Gastroesophageal sphincter (tissue), 4 donors: Measurements from ENCODE around the gene ARMC3. TPM values are rescaled to one million over a fixed set of nuclear protein-coding genes. Genes with fewer than 3 reads are reported as not detected.

Experiments used
- ATAC-seq: fragments of 150-250 bp; one replicate; pipeline ENCODE4 v1.9.1; 2016; ENCODE audit warnings: mild to moderate bottlenecking, moderate library complexity
- H3K27ac ChIP-seq, 4 donors: fragments of 200-600 bp; sonication (generic) in 3 of 4; 1 replicate in 3 of 4; 2 replicates in 1 of 4; pipeline ENCODE4 v1.5.1; 2016 to 2019
- H3K27me3 ChIP-seq: fragments of 200-600 bp; sonication (generic); one replicate; pipeline ENCODE4 v1.5.1; 2019
- H3K36me3 ChIP-seq, 2 donors: fragments of 200-600 bp; sonication (generic); one replicate each; pipeline ENCODE4 v1.5.1; 2019; ENCODE audit warnings: control low read depth in 1 of 2
- H3K4me1 ChIP-seq, 3 donors: fragments of 200-600 bp; sonication (generic); 1 replicate in 2 of 3; 2 replicates in 1 of 3; pipeline ENCODE4 v1.5.1; 2016 to 2019; ENCODE audit warnings: control low read depth in 2 of 3
- H3K4me3 ChIP-seq, 2 donors: fragments of 200-600 bp; sonication (generic); one replicate each; pipeline ENCODE4 v1.5.1; 2019; ENCODE audit warnings: mild to moderate bottlenecking in 1 of 2, moderate library complexity in 1 of 2
- H3K9me3 ChIP-seq, 3 donors: fragments of 200-600 bp; sonication (generic); one replicate each; pipeline ENCODE4 v1.5.1; 2017 to 2019; ENCODE audit warnings: control low read depth in 2 of 3
- CTCF ChIP-seq, 4 experiments: fragments of 200-600 bp in 2 of 4; fragments of 450-650 bp in 2 of 4; sonication (generic) in 1 of 4; IDR thresholded peaks; one replicate each; pipeline ENCODE4 v1.5.1; 2017 to 2019; ENCODE audit warnings: antibody characterized with exemption in 4 of 4, mild to moderate bottlenecking in 2 of 4, moderate library complexity in 2 of 4
- EP300 ChIP-seq: sonication (generic); formaldehyde crosslinking; IDR thresholded peaks from one replicate; pipeline ENCODE4 v1.6.1; 2017; ENCODE audit warnings: antibody characterized with exemption, mild to moderate bottlenecking
- POLR2A ChIP-seq, 2 donors: fragments of 450-650 bp; IDR thresholded peaks; one replicate each; pipeline ENCODE4 v1.6.1; 2017; ENCODE audit warnings: antibody characterized with exemption in 2 of 2, mild to moderate bottlenecking in 2 of 2, moderate library complexity in 1 of 2
- POLR2AphosphoS5 ChIP-seq: sonication (generic); formaldehyde crosslinking; IDR thresholded peaks from one replicate; pipeline ENCODE4 v1.6.1; 2017; ENCODE audit warnings: antibody characterized with exemption
- WGBS, 2 donors: methylation state at CpG; one replicate each; pipeline ENCODE4 v1.1.5; 2018; ENCODE audit warnings: low coverage in 1 of 2; 5-methylcytosine and 5-hydroxymethylcytosine counted together
- total RNA-seq, 4 donors: library from RNA; depleted of rRNA; stranded (reverse); fragments of >200 nt; gene quantifications; one replicate each; pipeline ENCODE4 v1.1.0, GENCODE V29; 2016

ARMC3 gene
- total RNA-seq, 4 donors from 2014 or later: not detected

GRCh38 chr10:22934726-22935125 lies 6.9 kb downstream of the ARMC3 start:
- 90% methylated on average over 3 of the region's 3 CpGs; no CpG with 5 or more reads in 1 of the 2 donors for WGBS, 2 donors
- no peak for ATAC-seq
- no peak overlapping the region for H3K27ac ChIP-seq

GRCh38 chr10:22942437-22942836 lies 14.6 kb downstream of the ARMC3 start:
- TF ChIP-seq POLR2A (IDR thresholded peaks at IDR 0.05) (no peak), CTCF (IDR thresholded peaks at IDR 0.05) (no peak), POLR2AphosphoS5 (no peak), EP300 (no peak)
- 86 to 91% methylated on average over 1 of the region's 1 CpG for WGBS, 2 donors
- H3K27me3 ChIP-seq: no peaks in the 10 kb centered on the region
- no peaks in the 10 kb centered on the region for H3K36me3 ChIP-seq
- peaks cover 0 to 5% (median 0%) of the 10 kb centered on the region in 3 donors for H3K9me3 ChIP-seq
- no peak for ATAC-seq
- no peaks in the 10 kb centered on the region for H3K4me1 ChIP-seq
- no peak overlapping the region for H3K27ac ChIP-seq
- H3K4me3 ChIP-seq: no peak overlapping the region

More at GRCh38 chr10:22934726-22935125, 6.9 kb downstream of the ARMC3 start:
- H3K9me3 ChIP-seq: no peaks in the 10 kb centered on the region
- TF ChIP-seq POLR2AphosphoS5: no peak
- no peak for TF ChIP-seq CTCF (IDR thresholded peaks at IDR 0.05)
- TF ChIP-seq EP300: no peak
- no peak for TF ChIP-seq POLR2A (IDR thresholded peaks at IDR 0.05)
- H3K4me1 ChIP-seq: peaks cover 0 to 9% (median 0%) of the 10 kb centered on the region in 3 donors
- no peak overlapping the region for H3K4me3 ChIP-seq
- H3K36me3 ChIP-seq: no peaks in the 10 kb centered on the region
- H3K27me3 ChIP-seq: no peaks in the 10 kb centered on the region

GRCh38 chr10:22945934-22946673 lies 18.3 kb downstream of the ARMC3 start:
- H3K36me3 ChIP-seq: no peaks in the 10 kb centered on the region
- ATAC-seq: no peak
- H3K9me3 ChIP-seq: peaks cover 0 to 18% (median 0%) of the 10 kb centered on the region in 3 donors
- no peak overlapping the region for H3K4me3 ChIP-seq
- H3K27ac ChIP-seq: no peak overlapping the region
- H3K4me1 ChIP-seq: no peaks in the 10 kb centered on the region
- TF ChIP-seq POLR2A (IDR thresholded peaks at IDR 0.05) (no peak), CTCF (IDR thresholded peaks at IDR 0.05) (no peak), EP300 (no peak)
- H3K27me3 ChIP-seq: no peaks in the 10 kb centered on the region
- 60 to 79% methylated on average over 2 of the region's 2 CpGs for WGBS, 2 donors

GRCh38 chr10:22954970-22955369 lies 27.1 kb downstream of the ARMC3 start:
- WGBS, 2 donors: 66 to 78% methylated on average over 2 to 3 of the region's 3 CpGs
- no peak for ATAC-seq
- Histone ChIP-seq H3K36me3 (no peaks in the 10 kb centered on the region), H3K27me3 (no peaks in the 10 kb centered on the region), H3K27ac (no peak overlapping the region), H3K9me3 (peaks cover 0 to 31% (median 0%) of the 10 kb centered on the region in 3 donors), H3K4me1 (no peaks in the 10 kb centered on the region), H3K4me3 (no peak overlapping the region)
- no peak for TF ChIP-seq EP300

GRCh38 chr10:22958338-22958737 lies 30.5 kb downstream of the ARMC3 start:
- Histone ChIP-seq H3K4me1 (no peaks in the 10 kb centered on the region), H3K27me3 (no peaks in the 10 kb centered on the region), H3K36me3 (no peaks in the 10 kb centered on the region), H3K4me3 (no peak overlapping the region), H3K27ac (no peak overlapping the region), H3K9me3 (peaks cover 0 to 10% (median 0%) of the 10 kb centered on the region in 3 donors)
- TF ChIP-seq POLR2AphosphoS5 (no peak), CTCF (IDR thresholded peaks at IDR 0.05) (no peak), EP300 (no peak)
- ATAC-seq: no peak
- WGBS, 2 donors: 66 to 89% methylated on average over 2 of the region's 2 CpGs
